HG03354 (cell line): Measurements from ENCODE around the gene HOXB1.

ENCODE experiments used
- ATAC-seq: cut with Tn5 transposase; IDR thresholded peaks from one replicate; pipeline ENCODE4 v1.9.1; 2021; ENCODE audit warnings: mild to moderate bottlenecking; ENCODE audit not compliant: unreplicated experiment, poor library complexity, severe bottlenecking

HOXB1 gene

DNA sequence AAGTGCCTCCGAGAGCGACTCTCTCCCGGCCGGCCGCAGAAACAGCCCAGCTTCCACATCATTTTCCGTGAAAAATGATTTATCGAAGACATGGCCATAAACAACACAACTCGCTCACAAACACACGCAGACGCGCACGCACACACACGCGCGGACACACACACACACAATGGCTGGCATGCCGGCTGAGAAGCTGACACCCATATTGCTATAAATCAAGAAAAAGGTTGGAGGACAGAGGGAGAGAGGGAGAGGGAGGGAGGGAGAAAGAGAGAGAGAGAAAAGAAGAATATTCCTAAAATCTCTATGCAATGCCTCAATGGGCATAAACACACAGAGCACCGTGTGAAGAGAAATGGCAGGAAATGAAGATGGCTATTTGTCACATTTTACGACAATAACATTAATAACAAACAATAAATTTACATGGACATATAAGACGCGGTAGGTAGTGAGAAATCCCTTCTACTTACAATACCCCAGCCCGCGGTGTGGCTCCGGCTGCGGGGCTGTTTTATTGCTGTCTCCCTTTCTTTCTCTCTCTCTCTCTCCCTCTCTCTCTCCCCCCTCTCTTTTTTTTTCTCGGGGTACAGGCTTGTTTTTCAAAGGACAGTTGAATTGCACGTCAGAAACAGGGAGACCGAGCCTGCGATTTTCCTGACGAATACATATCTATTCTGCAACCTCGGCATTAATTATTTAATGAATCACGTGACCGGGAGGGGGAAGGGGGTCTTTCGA is 37.9 kb upstream of the HOXB1 start:
- no peak for ATAC-seq

DNA sequence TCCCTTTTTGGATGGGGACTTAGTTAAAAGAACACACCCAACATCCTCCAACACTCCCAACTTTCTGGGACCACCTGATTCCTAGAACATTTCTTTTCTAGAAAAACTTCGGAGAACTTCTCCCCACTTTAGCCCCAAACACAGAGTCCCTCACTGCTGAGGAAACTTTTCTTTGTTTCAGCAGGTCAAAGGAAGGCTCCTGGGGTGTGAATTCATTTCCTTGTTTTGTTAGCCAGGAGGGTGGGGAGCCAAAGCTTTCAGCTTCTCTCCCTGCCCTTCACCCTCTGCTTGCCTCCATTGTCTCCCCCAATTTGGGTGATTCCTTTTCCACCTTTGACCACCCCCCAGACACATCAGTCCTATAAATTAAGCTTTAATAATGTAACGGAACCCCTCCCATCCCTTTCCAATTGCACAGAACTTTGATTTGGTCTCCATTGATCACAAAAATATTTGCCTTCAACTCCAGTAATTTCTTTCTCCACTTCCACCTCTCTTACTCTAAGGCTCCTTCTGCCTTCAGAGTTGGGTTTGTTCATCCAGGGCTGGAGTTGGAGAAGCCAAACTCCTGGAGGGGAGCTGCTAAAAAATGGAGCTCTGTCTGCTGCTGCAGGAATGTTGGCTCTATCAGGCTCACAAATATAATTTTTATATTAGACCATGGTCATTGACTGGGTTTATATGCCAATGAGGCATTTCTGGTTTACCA is 37.0 kb upstream of the HOXB1 start:
- ATAC-seq = no peak

DNA sequence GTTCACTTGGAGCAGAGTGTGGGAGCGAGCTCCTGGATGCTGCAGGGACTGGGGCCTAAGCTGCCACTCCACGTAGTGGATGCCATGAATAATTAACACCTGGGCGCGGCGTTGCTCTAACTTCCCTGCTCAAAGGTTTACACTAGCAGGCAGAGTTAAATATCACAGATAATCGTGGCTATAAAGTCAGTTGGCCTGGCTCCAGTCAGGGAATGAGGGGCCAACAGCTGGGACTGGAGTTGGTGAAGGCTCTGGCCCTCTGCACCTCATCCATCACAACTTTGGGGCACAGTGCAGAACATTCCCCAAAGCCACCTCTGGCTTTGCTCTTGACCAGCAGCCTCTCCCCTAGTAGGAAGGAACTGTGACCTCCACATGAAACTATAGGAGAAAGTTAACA is 36.4 kb upstream of the HOXB1 start:
- ATAC-seq = no peak

DNA sequence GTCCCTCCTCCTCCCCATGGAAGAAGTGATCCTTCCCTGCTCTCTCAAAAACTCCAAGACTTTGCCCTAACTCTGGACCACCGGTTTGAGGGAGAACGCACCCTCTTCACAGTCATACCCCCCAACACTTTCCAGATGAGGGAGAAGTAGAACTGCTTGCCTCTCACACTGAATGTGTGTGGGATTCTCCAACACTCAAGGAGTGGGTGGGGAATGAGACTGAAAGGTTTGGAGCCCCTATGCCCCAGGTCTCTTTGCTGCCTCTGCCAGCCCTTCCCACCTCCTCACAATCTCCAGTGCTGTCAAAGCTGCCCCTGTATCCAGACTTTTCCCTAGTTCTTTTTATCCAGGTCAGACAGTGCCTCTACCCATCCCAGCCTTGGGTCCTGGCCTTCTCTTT is 35.9 kb upstream of the HOXB1 start:
- ATAC-seq = no peak

DNA sequence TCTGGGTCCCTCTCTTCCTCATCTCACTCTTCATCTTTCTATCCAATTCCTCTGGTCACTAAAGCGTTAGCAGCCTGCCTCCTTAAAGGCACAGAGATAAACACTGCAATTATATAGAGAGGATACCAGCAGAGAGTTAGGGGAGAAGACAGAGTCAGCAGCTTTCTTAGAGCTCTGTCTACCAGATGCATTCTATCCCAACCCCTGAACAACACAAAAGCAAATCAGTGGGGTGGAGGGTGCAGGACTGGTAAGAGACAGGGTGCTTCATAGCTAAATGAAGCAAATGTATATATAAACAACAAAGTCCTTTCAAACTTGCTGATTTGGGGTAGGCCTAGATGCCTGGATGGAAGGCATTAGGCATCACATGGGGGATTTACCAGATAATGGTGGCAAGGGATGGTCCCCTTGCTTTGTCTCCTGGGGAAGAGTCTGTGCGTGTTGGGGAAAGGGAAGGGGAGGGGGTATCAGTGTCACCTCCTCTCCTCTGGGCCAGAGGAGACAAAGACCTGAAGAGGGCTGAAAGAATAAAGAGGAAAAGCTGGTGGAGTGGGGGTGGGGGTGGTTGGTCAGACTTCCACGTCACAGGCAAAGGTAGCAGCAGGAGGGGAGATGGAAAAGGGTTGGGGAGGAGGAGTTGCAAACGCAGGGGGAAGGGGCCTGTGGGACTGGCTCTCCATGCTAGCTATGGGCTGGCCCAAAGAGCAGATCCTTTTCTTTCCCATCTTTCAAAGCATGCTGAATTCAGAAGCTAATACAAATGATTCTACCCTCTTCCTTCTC is 35.3 kb upstream of the HOXB1 start:
- ATAC-seq = no peak

DNA sequence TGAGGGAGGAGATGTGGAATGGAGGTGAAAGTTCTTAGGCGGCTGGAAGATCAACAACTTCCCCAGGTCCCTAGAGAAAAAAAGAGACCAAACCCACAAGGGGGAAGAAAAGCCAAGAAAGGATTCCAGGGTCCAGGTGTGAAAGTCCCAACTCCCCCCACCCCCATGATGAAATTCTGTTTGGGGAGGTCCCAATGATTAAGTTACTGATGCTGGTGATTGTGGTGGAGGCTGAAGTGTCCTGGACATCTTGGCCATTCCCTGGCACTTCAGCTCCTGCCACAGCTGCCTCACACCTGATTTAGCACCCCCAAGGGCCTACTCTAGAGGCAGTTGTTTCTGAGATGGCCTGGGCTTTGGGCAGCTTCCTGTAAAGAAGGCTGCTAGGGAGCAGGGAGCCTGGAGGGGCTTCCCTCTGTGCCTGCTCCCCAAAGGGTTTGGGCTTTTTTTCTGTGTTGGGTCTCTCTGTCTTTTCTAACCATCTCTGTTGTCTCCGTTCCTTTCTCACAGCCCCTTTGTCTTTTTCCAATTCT is 34.3 kb upstream of the HOXB1 start:
- ATAC-seq = no peak

DNA sequence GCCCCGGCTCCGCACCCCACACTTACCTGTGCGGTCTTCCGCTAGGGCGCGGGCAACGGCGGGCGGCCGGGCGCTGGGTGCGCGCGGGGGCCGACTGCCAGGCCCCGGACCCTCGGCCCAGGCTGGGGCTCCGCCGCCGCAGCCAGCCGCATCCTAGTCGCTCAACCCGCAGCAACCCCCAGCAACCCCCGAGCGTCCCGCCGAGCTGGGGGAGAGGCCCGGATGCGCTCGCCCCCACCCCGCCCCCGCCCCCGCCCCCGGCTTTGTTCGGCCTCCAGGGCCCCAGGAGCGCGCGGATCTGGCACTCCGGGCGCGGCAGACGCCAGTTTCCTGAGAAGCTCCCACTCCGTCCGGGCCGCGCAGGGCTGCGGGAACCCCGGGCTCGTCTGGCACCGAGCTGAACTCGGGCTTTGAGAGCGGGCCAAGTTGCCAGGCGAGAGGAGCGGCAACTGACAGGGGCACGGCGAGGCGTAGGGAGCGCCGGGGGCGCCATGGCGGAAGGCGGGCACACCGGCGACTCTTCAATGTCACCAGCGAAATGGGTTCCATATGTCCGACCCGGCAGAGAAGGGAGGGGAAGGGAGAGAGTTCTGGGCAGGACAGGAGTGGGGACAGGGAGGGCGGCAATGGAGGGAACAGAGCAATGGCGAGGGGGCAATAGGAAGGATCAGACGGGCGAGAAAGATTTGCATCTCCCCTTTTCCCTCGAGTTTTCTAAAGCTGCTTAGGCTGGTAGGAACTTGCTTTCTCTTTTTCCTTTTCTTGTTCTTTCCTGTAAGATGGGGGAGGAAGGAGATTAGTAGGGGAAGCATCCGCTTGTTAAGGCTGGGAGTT is 33.6 kb upstream of the HOXB1 start:
- no peak for ATAC-seq

DNA sequence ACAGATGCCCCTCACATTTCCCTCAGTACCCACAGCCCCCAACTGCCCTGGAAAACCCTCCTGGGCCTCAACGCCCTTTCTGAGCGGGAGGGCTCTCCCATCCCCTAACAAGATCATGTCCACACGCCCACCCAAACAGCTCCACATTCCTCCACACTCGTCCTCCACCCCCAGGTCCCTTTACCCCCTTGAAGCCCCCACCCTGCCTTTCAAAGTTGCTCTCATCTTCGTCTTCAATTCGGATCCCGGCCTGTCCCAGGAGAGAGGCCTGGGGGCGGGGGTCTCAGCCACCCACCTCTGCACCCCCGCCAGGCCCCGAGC is 33.0 kb upstream of the HOXB1 start:
- ATAC-seq = no peak

DNA sequence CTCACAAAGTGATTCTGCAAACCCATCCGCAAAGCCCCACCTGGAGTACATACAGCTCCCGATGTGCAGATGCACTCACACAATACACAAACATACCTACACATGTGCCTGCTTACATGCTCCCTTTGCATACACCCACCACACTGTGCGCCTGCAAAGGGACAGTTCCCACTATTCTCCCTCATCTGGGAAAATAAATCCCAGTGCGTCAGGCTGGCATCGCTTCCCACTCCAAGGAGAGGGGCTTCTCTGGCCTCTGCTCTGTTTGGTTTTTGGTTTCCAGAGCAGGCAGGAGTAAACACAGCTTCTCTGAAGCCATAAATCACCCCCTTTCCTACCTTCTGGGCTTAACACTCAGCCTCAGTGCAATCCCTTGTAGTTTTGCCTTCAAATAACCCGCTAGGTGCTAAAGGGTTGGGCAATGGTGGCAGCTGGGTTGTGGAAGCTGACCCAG is 32.6 kb upstream of the HOXB1 start:
- no peak for ATAC-seq

DNA sequence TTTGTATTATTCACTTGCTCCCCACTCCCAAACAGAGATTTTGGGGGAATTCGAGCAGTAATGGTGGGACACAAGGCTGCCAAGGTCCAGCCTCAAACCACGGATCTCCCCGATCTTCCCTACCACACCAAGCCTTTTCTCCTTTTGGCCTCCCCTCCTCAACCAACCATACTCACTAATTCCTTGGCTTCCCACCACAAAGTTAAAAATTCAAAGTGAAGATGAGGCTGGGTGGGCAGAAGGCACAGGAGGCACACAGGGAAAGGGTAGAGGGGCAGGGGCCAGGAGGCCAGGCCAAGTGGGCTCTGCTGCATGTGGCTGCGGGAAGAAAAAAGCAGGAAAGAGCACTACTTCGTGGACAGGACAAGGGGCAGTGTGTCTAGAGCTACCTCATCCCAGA is 32.1 kb upstream of the HOXB1 start:
- ATAC-seq = no peak

DNA sequence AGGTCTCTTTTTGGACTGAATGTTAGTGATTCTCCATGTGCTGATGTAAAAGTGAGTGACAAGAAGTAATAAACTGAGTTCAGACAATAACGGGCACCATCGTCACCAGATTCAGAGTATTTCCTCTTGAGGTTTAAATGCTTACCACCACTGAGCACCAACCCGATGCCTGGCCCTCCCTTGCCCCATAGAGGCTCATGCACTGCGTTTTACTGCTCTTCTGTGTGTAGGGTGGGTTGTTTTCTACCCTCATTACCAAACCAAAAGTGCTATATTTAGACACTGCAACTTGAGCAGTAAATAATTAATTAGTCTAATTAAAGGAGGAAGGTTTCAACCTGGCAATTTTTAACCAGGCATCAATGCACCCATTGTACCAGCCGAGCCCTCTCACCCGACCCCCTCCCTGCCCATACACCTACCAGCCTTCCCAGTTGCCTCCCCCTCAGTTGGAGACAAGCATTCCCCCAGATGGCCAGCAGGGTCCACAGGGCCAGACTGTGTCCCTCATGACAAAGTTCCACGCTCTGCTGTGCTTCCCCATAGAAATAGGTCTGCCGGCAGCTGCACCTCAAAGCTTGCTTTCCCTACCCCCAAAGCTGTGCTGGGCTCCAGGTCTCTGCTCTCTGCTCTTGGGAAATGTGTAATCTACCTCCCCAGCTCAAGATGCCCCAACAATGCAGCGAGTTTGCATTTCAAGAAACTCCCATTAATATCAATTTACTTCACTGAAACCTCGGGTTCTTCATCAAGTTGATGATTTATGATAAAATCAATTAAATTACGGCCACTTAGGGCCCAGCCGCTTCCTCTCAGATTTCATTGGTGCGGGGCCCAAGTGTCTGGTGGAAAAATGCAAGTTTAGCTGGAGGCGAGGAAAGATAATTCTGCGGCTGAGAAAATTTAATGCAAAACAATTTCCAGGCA is 31.3 kb upstream of the HOXB1 start:
- peak; percentile 80 for ATAC-seq

DNA sequence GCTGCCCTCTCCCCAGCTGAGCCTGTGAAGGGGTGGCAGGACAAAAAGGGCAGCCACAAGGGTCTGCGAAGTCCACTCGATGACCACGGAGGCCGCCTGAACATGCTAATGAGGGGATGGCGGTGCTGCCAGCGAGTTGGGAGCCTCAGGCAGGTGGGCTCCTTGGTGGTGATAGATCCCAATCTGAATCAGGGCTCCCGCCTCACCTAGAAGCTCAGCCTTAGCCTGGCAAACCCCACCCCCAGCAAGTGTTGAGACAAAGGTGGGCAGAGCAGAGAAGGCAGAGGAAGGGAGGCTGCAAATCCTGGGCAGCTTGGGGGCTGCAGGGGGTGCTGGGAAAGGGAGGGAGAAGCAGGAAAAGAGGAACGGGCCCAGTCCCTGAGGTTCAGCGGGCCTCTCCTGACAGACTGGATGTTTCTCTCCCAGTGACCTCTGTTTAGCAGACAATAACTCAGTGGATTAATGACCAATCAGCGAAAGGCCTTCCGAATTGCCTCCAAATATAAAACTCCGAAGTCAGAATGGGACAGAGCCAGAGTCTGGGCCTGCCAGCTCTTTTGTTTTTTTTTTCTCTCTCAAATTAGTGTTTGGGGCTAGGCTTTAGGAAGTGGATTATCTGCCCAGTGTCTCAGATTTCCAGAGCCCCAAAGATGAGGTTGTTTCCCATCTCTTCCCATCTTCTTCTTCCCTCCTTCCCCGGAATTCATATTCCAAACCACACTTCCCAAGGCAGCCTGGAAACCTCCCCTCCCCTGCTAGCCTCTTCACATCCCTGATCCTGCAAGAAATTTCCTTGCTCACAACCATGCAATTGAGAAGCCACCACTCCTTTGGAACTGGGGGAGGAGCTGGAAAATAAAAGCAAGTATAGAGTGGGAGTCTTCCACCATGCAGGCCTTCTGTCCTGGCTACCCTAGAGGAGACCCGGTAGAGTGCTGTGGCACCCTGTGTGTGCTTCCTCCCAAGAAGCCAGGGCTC is 29.3 kb upstream of the HOXB1 start:
- ATAC-seq = no peak

DNA sequence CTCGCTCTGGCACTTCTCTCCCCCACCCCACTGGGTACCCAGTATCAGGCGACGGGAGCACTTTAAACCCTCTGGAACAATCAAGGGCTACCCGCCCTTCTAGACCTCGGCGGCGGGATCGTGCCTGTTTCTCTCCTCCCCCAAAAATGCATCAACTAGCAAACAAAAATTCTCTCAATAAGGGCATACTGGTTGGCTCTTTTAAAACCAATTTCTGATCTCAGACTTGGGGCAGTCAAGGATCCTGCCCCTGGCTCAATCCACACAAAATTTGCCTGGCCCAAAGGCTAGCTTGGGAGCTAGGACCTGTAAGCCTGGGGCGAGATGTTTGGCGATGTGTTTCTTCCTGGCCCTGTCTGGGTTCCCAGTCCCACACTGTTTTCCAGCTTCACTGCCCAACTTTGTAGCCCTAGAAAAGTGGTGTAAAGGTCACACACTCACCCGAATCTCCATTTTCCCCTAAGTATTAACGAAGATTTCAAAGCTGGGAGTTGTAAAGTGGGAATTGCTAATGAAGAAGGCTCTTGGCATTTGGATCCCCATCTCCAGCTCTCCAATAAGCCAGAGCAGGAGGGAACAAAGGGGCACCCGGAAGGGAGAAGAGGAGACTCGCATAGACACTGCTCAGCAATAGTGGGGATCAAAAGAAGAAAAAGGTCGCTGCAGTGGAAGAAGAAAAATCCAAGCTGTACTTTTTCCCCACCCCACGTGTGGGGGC is 28.5 kb upstream of the HOXB1 start:
- ATAC-seq = no peak

DNA sequence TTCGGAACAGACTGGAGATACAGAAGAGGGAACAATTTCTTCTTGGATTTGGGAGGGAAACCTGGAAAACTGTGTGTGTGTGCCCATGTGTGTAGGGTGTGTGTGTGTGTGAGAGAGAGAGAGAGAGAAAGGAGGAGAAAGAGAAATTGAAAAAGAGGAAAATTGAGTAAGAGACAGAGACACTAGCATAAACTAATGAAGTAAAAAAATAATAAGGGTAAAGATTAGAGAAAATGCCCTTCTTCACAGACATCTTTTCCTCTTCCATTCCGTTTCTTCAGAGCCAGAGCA is 28.0 kb upstream of the HOXB1 start:
- no peak for ATAC-seq

DNA sequence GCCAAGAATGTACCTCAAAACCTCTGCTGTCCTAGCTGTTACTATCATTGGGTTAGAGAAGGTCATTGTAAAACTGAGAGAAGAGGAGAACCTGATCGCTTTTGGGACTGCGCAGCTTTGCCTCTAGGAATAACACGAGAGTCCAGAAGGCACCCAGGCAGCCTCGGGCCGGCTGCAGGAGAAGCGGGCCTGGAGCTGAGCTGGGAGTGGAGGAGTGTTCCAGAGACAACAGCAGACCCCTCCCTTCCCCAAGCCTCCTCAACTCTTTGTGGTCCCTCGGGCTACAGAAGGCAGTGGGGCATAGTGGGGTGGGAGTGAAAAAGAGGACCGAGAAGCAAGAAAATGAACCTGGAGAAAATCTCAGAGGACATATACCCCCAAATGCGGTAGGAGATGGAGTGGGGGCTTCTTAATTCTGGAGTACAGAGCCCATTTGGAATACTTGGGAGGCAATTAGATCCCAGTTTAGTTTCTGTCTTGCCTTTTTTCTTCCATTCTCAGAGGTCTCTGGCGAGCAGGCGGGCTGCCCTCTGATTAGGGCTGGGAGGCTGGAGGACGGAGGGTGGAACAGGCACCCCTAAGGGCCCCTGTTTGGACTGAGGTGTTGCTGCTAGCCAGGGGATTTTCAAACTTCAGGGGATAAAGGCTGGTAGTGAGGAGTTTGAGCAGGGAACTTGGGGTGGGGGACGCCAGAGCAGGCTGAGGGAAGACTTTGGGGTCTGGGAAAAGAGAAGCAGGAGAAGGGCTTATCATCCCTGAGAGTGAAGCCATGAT is 27.4 kb upstream of the HOXB1 start:
- ATAC-seq = no peak

DNA sequence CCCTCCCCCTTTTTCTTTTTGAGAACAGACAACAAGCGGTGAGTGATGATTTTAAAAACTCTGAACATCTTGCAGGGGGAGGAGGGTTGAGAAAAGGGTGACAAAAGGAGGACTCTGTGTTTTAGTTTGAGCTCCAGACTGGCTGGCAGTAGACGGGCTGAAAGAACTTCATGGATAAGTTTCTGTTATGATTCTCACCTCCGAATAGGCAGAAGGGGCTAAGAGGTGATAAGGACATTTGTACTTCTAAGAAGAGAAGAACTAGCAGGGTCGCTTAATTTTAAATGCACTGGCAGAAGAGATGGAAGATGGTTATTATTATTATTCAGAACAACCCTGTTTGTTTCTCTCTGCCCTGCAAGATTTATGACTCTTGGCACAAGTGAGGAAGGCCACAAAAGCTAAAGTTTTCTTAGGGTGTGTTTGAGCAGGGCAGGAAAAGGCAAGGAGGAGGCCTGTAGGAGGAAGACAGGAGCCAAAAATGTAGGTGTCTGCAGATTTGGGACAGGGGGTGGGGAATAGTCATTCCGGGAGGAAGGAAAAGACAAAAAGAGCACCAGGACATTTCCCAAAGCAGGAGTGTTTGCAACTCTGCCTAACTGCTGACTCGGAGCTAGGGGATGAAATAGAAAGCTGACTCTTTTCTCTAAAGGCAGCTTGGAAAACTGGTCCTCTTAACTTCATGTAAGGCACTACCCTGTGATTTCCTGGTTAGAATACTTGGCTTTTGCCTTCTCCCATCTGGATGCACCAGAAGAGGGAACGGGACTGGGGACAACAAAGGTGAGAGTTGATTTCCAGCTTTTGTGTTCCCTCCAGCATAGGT is 26.0 kb upstream of the HOXB1 start:
- no peak for ATAC-seq
